ENCODE results near the gene ATG2B.

Gene ATG2B

GRCh38 chr14:96309896-96310330, 53.2 kb downstream of the ATG2B start:
- Histone ChIP-seq H3K27me3 (ENCODE audit: control insufficient read depth, insufficient read depth, low read length) (no peaks in the 10 kb centered on the region), H3K4me3 (ENCODE audit: low read depth, low read length) (no peak overlapping the region), H3K4me1 (no peaks in the 10 kb centered on the region), H3K4me2 (ENCODE audit: low read length) (no peak overlapping the region), H3K9ac (no peak overlapping the region), H2AFZ (no peak overlapping the region), H3K79me2 (no peaks in the 10 kb centered on the region), H3K36me3 (ENCODE audit: control insufficient read depth, insufficient read depth, low read length) (no peaks in the 10 kb centered on the region), H3K27ac (no peak overlapping the region), H3K9me3 (ENCODE audit: control insufficient read depth, low read length) (no peaks in the 10 kb centered on the region)
- TF ChIP-seq, protein P1, sequence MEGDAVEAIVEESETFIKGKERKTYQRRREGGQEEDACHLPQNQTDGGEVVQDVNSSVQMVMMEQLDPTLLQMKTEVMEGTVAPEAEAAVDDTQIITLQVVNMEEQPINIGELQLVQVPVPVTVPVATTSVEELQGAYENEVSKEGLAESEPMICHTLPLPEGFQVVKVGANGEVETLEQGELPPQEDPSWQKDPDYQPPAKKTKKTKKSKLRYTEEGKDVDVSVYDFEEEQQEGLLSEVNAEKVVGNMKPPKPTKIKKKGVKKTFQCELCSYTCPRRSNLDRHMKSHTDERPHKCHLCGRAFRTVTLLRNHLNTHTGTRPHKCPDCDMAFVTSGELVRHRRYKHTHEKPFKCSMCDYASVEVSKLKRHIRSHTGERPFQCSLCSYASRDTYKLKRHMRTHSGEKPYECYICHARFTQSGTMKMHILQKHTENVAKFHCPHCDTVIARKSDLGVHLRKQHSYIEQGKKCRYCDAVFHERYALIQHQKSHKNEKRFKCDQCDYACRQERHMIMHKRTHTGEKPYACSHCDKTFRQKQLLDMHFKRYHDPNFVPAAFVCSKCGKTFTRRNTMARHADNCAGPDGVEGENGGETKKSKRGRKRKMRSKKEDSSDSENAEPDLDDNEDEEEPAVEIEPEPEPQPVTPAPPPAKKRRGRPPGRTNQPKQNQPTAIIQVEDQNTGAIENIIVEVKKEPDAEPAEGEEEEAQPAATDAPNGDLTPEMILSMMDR (IDR thresholded peaks at IDR 0.05), result no peak

DNA sequence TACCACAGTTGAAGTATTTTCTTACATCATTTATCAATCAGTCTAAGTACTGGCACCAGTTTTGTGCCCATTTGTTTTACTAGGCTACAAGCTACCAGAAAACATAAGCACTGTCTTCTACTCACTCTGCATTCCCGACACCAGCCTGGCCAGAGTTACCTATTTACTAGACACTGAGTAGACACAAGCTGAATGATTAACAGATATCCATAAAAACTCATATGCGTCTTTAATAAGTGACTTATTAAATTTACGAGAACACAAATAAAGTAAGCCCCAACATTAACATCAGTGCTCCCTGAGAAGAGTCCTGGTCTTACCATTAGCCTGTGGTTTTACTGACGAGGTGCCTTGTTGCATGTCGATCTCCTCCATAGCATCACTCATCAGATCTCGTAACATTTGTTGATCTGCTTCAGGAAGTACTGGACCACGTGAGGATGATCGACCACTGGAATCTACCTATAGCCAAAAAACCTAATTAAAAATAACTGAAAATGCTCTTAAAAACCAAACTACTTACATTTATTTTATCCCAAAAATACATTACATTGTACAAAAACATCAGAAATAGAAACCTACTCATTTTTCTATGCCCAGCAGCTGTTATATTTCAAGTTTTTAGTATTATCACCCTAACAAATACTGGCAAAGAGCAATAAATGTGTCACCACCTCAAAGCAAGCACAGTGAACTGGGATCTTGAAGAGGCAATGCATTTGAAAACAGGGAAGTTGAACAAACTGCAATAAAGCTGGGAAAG, 53.8 kb downstream of the ATG2B start:
- Histone ChIP-seq H3K4me2 (ENCODE audit: low read length) (no peak overlapping the region), H2AFZ (no peak overlapping the region), H3K27me3 (ENCODE audit: control insufficient read depth, insufficient read depth, low read length) (no peaks in the 10 kb centered on the region), H3K9me3 (ENCODE audit: control insufficient read depth, low read length) (no peaks in the 10 kb centered on the region), H3K27ac (no peak overlapping the region), H3K9ac (no peak overlapping the region), H3K4me1 (no peaks in the 10 kb centered on the region), H3K79me2 (no peaks in the 10 kb centered on the region), H3K4me3 (ENCODE audit: low read depth, low read length) (no peak overlapping the region), H3K36me3 (ENCODE audit: control insufficient read depth, insufficient read depth, low read length) (no peaks in the 10 kb centered on the region)
- TF ChIP-seq, protein P1 (IDR thresholded peaks at IDR 0.05), result no peak

DNA sequence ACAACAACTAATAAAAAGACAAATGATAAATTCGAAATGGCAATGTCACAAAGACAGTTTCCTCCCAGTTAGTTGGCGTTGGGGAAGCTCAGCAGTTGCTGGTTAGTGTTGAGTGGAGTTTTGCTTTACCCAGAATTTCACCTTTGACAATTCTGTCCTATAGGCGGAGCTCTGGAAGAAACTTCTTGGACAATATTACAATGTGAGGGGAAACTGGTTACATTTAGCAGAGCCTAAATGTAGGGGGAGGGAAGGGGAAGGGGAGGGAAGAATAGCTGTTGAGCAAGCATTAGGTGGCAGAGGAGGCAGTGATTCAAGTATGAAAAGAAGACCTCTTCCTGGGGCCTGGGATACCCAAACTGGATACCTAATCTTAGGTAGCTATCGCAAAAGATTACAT, 55.7 kb downstream of the ATG2B start:
- Histone ChIP-seq H3K27me3 (ENCODE audit: control insufficient read depth, insufficient read depth, low read length) (no peaks in the 10 kb centered on the region), H3K79me2 (no peaks in the 10 kb centered on the region), H3K9ac (no peak overlapping the region), H3K9me3 (ENCODE audit: control insufficient read depth, low read length) (no peaks in the 10 kb centered on the region), H3K36me3 (ENCODE audit: control insufficient read depth, insufficient read depth, low read length) (no peaks in the 10 kb centered on the region), H3K27ac (no peak overlapping the region), H3K4me1 (no peaks in the 10 kb centered on the region), H3K4me3 (ENCODE audit: low read depth, low read length) (no peak overlapping the region), H3K4me2 (ENCODE audit: low read length) (no peak overlapping the region), H2AFZ (no peak overlapping the region)
- TF ChIP-seq, protein P1 (IDR thresholded peaks at IDR 0.05), result no peak

DNA sequence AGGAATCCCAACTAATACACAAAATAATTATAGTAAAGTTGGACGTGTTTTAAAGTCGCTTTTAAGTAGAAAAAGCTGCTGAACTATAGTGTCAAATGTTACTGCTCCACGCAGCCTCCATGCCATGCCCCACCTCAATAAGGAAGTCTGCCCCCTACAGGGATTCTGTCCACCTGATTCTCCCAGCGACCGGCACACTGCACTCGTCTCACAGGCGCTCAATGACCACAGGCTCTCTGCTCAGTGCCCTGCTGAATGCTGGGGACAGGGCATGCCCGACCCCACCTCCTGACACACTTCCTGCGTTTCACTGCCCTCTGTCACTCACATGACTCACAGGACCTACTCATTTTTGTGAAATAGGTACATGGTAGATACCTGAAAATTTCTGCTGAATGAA, 58.2 kb downstream of the ATG2B start:
- H3K9me3 ChIP-seq (ENCODE audit: control insufficient read depth, low read length), result no peaks in the 10 kb centered on the region
- H3K27me3 ChIP-seq (ENCODE audit: control insufficient read depth, insufficient read depth, low read length), result no peaks in the 10 kb centered on the region
- H3K4me2 ChIP-seq (ENCODE audit: low read length), result no peak overlapping the region
- no peaks in the 10 kb centered on the region for H3K4me1 ChIP-seq
- H3K27ac ChIP-seq, result no peak overlapping the region
- TF ChIP-seq, protein P1 (IDR thresholded peaks at IDR 0.05), result no peak
- H3K36me3 ChIP-seq (ENCODE audit: control insufficient read depth, insufficient read depth, low read length), result no peaks in the 10 kb centered on the region
- no peaks in the 10 kb centered on the region for H3K79me2 ChIP-seq
- no peak overlapping the region for H3K9ac ChIP-seq
- H3K4me3 ChIP-seq (ENCODE audit: low read depth, low read length), result no peak overlapping the region
- H2AFZ ChIP-seq, result no peak overlapping the region

DNA sequence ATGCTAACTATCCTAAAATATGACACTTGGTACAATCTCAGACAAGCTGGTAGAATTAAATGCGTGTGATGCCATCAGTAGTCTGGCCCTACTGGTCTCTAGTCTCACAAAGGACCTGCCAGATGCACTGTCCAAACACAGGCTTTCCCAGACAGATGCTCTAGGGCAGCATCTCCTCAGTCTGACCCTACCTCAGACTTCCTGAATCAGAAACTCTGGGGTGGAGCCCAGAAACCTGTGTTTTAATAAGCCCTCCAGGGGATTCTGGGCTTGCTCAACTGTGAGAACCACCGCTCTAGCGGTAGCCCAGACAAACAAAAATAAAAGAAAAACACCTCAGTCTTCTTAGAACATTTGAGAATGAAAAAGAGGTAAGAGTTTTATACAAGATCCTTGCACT, 59.2 kb downstream of the ATG2B start:
- Histone ChIP-seq H3K4me2 (ENCODE audit: low read length) (no peak overlapping the region), H3K4me3 (ENCODE audit: low read depth, low read length) (no peak overlapping the region), H3K9ac (no peak overlapping the region), H3K27me3 (ENCODE audit: control insufficient read depth, insufficient read depth, low read length) (no peaks in the 10 kb centered on the region), H3K27ac (no peak overlapping the region), H2AFZ (no peak overlapping the region), H3K9me3 (ENCODE audit: control insufficient read depth, low read length) (no peaks in the 10 kb centered on the region), H3K79me2 (no peaks in the 10 kb centered on the region), H3K36me3 (ENCODE audit: control insufficient read depth, insufficient read depth, low read length) (no peaks in the 10 kb centered on the region), H3K4me1 (no peaks in the 10 kb centered on the region)
- TF ChIP-seq, protein P1 (IDR thresholded peaks at IDR 0.05), result no peak

All from parathyroid adenoma (tissue), 2 donors.